Neuronal stem cell (in vitro differentiated cells): ENCODE measurements around the gene C2CD4C.

Source experiments
- DNase-seq: peaks from one replicate; pipeline ENCODE4 v3.0.0-alpha.2; 2013; ENCODE audit warnings: low spot score
- H2AFZ ChIP-seq: one replicate; pipeline ENCODE4 v1.6.1; 2013; ENCODE audit warnings: mild to moderate bottlenecking, low read length, inconsistent platforms
- H2AK5ac ChIP-seq: 2 replicates; pipeline ENCODE4 v1.6.1; 2013; ENCODE audit warnings: low read depth, mild to moderate bottlenecking, inconsistent platforms, low read length, moderate library complexity, mixed read lengths
- H2BK120ac ChIP-seq: 2 replicates; pipeline ENCODE4 v1.6.1; 2013; ENCODE audit warnings: low read depth, mild to moderate bottlenecking, inconsistent platforms, low read length, moderate library complexity, mixed read lengths
- H2BK12ac ChIP-seq: one replicate; pipeline ENCODE4 v1.6.1; 2013; ENCODE audit warnings: low read length, inconsistent platforms
- H2BK15ac ChIP-seq: 2 replicates; pipeline ENCODE4 v1.6.1; 2013; ENCODE audit warnings: mild to moderate bottlenecking, low read length, inconsistent platforms, mixed read lengths
- H2BK5ac ChIP-seq: one replicate; pipeline ENCODE4 v1.6.1; 2013; ENCODE audit warnings: inconsistent platforms, mild to moderate bottlenecking, low read length, moderate library complexity
- H3K14ac ChIP-seq: one replicate; pipeline ENCODE4 v1.6.1; 2013; ENCODE audit warnings: low read length, inconsistent platforms
- H3K18ac ChIP-seq: 2 replicates; pipeline ENCODE4 v1.6.1; 2013; ENCODE audit warnings: low read length, inconsistent platforms
- H3K23ac ChIP-seq: 2 replicates; pipeline ENCODE4 v1.6.1; 2013; ENCODE audit warnings: low read depth, mild to moderate bottlenecking, mixed read lengths, low read length, inconsistent platforms; ENCODE audit not compliant: poor library complexity
- H3K27ac ChIP-seq: replicated peaks from 3 replicates; pipeline ENCODE4 v1.5.1; 2013; ENCODE audit warnings: low read length, inconsistent platforms
- H3K27me3 ChIP-seq, 3 experiments: 2 replicates each; pipeline ENCODE4 v1.6.1; 2013; ENCODE audit warnings: low read length in 3 of 3, mild to moderate bottlenecking in 2 of 3, inconsistent platforms in 1 of 3, low read depth in 1 of 3, mixed read lengths in 1 of 3, moderate library complexity in 1 of 3; ENCODE audit not compliant: control insufficient read depth in 3 of 3, insufficient read depth in 3 of 3
- H3K36me3 ChIP-seq, 2 donors: replicated peaks in 1 of 2; 2 replicates each; pipeline ENCODE4 v1.6.1; 2013; ENCODE audit warnings: low read length in 2 of 2; ENCODE audit not compliant: control insufficient read depth in 2 of 2, insufficient read depth in 2 of 2
- H3K4ac ChIP-seq: 2 replicates; pipeline ENCODE4 v1.6.1; 2013; ENCODE audit warnings: inconsistent platforms, mild to moderate bottlenecking, low read length, moderate library complexity
- H3K4me1 ChIP-seq, 2 donors: 1 replicate in 1 of 2; 2 replicates in 1 of 2; pipeline ENCODE4 v1.6.1; 2013; ENCODE audit warnings: low read length in 2 of 2, low read depth in 1 of 2; ENCODE audit not compliant: control insufficient read depth in 2 of 2, insufficient read depth in 1 of 2
- H3K4me2 ChIP-seq: one replicate; pipeline ENCODE4 v1.6.1; 2013; ENCODE audit warnings: mild to moderate bottlenecking, low read length, inconsistent platforms; ENCODE audit not compliant: insufficient read depth, poor library complexity, severe bottlenecking
- H3K4me3 ChIP-seq, 2 donors: 2 replicates each; pipeline ENCODE4 v1.5.1; 2013; ENCODE audit warnings: low read length in 2 of 2, mild to moderate bottlenecking in 2 of 2, inconsistent platforms in 1 of 2, moderate library complexity in 1 of 2
- H3K79me1 ChIP-seq: one replicate; pipeline ENCODE4 v1.6.1; 2013; ENCODE audit warnings: low read depth, mild to moderate bottlenecking, inconsistent platforms, low read length, moderate library complexity
- H3K9ac ChIP-seq: one replicate; pipeline ENCODE4 v1.6.1; 2013; ENCODE audit warnings: mild to moderate bottlenecking, low read depth, low read length, inconsistent platforms; ENCODE audit not compliant: poor library complexity
- H3K9me3 ChIP-seq, 2 donors: replicated peaks in 1 of 2; 2 replicates each; pipeline versions ENCODE3 to v1.6.1; 2013; ENCODE audit warnings: low read length in 2 of 2, mild to moderate bottlenecking in 2 of 2, inconsistent platforms in 1 of 2, low read depth in 1 of 2, mixed read lengths in 1 of 2, moderate library complexity in 1 of 2; ENCODE audit not compliant: control insufficient read depth in 2 of 2, insufficient read depth in 1 of 2
- H4K8ac ChIP-seq: one replicate; pipeline ENCODE4 v1.6.1; 2013; ENCODE audit warnings: low read depth, mild to moderate bottlenecking, inconsistent platforms, low read length, moderate library complexity
- H4K91ac ChIP-seq: one replicate; pipeline ENCODE4 v1.6.1; 2013; ENCODE audit warnings: low read length, low read depth, mild to moderate bottlenecking, inconsistent platforms; ENCODE audit not compliant: poor library complexity
- WGBS, 2 donors: extraction: QIAGEN DNeasy Blood & Tissue Kit; methylation state at CpG; one replicate each; pipeline ENCODE4 v1.1.7; 2013; ENCODE audit warnings: missing lambda C conversion rate in 2 of 2, mixed read lengths in 1 of 2; ENCODE audit not compliant: insufficient read length in 2 of 2, insufficient replicate concordance in 1 of 2; ENCODE audit errors: extremely low coverage in 2 of 2; 5-methylcytosine and 5-hydroxymethylcytosine counted together

Gene C2CD4C

GRCh38 chr19:413756-414420 lies 4.9 kb upstream of the C2CD4C start:
- no peak overlapping the region for H3K9ac ChIP-seq
- no peak overlapping the region for H3K4me2 ChIP-seq
- no peak overlapping the region for H3K14ac ChIP-seq
- no peak overlapping the region for H4K91ac ChIP-seq
- no peak for DNase-seq
- peaks cover 31 to 35% of the 10 kb centered on the region in 2 donors for H3K4me1 ChIP-seq
- WGBS, 2 donors, result no CpG with 5 or more reads among the region's 15 CpGs
- no peak overlapping the region for H2AK5ac ChIP-seq
- no peak overlapping the region for H4K8ac ChIP-seq
- H2BK5ac ChIP-seq, result no peak overlapping the region
- H3K79me1 ChIP-seq, result peaks cover 2% of the 10 kb centered on the region
- no peak overlapping the region for H2BK15ac ChIP-seq
- H3K27me3 ChIP-seq, result peaks cover 0 to 10% (median 5%) of the 10 kb centered on the region in 3 experiments
- H3K27ac ChIP-seq, result no peak overlapping the region
- no peak overlapping the region for H2BK120ac ChIP-seq
- no peak overlapping the region for H3K4me3 ChIP-seq
- H3K23ac ChIP-seq, result peak overlapping the region; percentile 45
- H3K9me3 ChIP-seq, result peaks cover 4 to 5% of the 10 kb centered on the region in 2 donors
- H3K18ac ChIP-seq, result peak overlapping the region; percentile 7
- H3K36me3 ChIP-seq, result peaks cover 0 to 5% of the 10 kb centered on the region in 2 donors
- peak overlapping the region; percentile 1 for H2BK12ac ChIP-seq
- H2AFZ ChIP-seq, result no peak overlapping the region
- no peak overlapping the region for H3K4ac ChIP-seq

- Histone ChIP-seq H3K27me3 (peaks cover 0 to 10% (median 5%) of the 10 kb centered on the region in 3 experiments), H3K27ac (peak overlapping the region; percentile 73), H2BK5ac (no peak overlapping the region), H2BK120ac (peak overlapping the region; percentile 49), H3K14ac (no peak overlapping the region), H3K9ac (peak overlapping the region; percentile 30), H3K36me3 (peaks cover 0 to 3% of the 10 kb centered on the region in 2 donors), H4K91ac (peak overlapping the region; percentile 57), H2AFZ (peak overlapping the region; percentile 73), H3K4me2 (no peak overlapping the region), H3K9me3 (peaks cover 4 to 5% of the 10 kb centered on the region in 2 donors), H3K79me1 (peaks cover 5% of the 10 kb centered on the region), H3K4me1 (peaks cover 22 to 26% of the 10 kb centered on the region in 2 donors), H2AK5ac (peak overlapping the region; percentile 94), H3K4me3 (no peak overlapping the region), H4K8ac (no peak overlapping the region), H2BK15ac (peak overlapping the region; percentile 82), H3K4ac (peak overlapping the region; percentile 98), H3K23ac (no peak overlapping the region), H3K18ac (peak overlapping the region; percentile 88), H2BK12ac (no peak overlapping the region)
- no CpG with 5 or more reads among the region's 36 CpGs for WGBS, 2 donors
- no peak for DNase-seq
Observed at GRCh38 chr19:412356-413355, 3.7 kb upstream of the C2CD4C start.

GRCh38 chr19:411723-412355 lies 2.9 kb upstream of the C2CD4C start:
- H2BK15ac ChIP-seq, result peak overlapping the region; percentile 82
- no CpG with 5 or more reads among the region's 13 CpGs for WGBS, 2 donors
- H2AK5ac ChIP-seq, result peak overlapping the region; percentile 93
- no peak overlapping the region for H3K4me2 ChIP-seq
- no peak overlapping the region for H3K14ac ChIP-seq
- H2AFZ ChIP-seq, result peak overlapping the region; percentile 73
- DNase-seq, result no peak
- peak overlapping the region; percentile 56 for H3K9ac ChIP-seq
- H3K27me3 ChIP-seq, result peaks cover 0 to 10% (median 5%) of the 10 kb centered on the region in 3 experiments
- peaks cover 0 to 3% of the 10 kb centered on the region in 2 donors for H3K36me3 ChIP-seq
- H2BK12ac ChIP-seq, result peak overlapping the region; percentile 91
- H3K18ac ChIP-seq, result peak overlapping the region; percentile 86
- H4K8ac ChIP-seq, result no peak overlapping the region
- H3K79me1 ChIP-seq, result peaks cover 5% of the 10 kb centered on the region
- H3K4me3 ChIP-seq, result no peak overlapping the region
- H2BK120ac ChIP-seq, result peak overlapping the region; percentile 52
- peak overlapping the region; percentile 38 for H4K91ac ChIP-seq
- no peak overlapping the region for H3K23ac ChIP-seq
- H3K9me3 ChIP-seq, result peaks cover 4 to 5% of the 10 kb centered on the region in 2 donors
- H3K4ac ChIP-seq, result no peak overlapping the region
- peak overlapping the region; percentile 39 for H3K27ac ChIP-seq
- no peak overlapping the region for H2BK5ac ChIP-seq
- H3K4me1 ChIP-seq, result peaks cover 14 to 20% of the 10 kb centered on the region in 2 donors
